HUES6 (cell line): ENCODE measurements around the gene RORB.
A peak's percentile ranks its signal among the peaks of the same experiment; 100 is the strongest.

Source experiments
- H3K27ac ChIP-seq: 2 replicates; pipeline ENCODE4 v1.7.0; 2013; ENCODE audit warnings: low read depth, mild to moderate bottlenecking, low read length, inconsistent platforms
- H3K27me3 ChIP-seq: 2 replicates; pipeline ENCODE4 v1.6.1; 2013; ENCODE audit warnings: low read length; ENCODE audit not compliant: control insufficient read depth, insufficient read depth
- H3K36me3 ChIP-seq: 2 replicates; pipeline ENCODE4 v1.6.1; 2013; ENCODE audit warnings: low read length; ENCODE audit not compliant: control insufficient read depth, insufficient read depth
- H3K4me1 ChIP-seq: 2 replicates; pipeline ENCODE4 v1.6.1; 2013; ENCODE audit warnings: low read length; ENCODE audit not compliant: control insufficient read depth, insufficient read depth
- H3K4me3 ChIP-seq: 2 replicates; pipeline ENCODE4 v1.5.1; 2013; ENCODE audit warnings: low read depth, low read length
- H3K9ac ChIP-seq: one replicate; pipeline ENCODE4 v1.6.1; 2013; ENCODE audit warnings: mild to moderate bottlenecking, low read length
- H3K9me3 ChIP-seq: 2 replicates; pipeline ENCODE4 v1.6.1; 2013; ENCODE audit warnings: low read depth, low read length; ENCODE audit not compliant: control insufficient read depth, insufficient read depth

The RORB gene

GRCh38 chr9:74496819-74497747 is at the start of gene RORB:
RORB (plus strand) TSS chr9:74497335; CDS start chr9:74497977, 642 bp downstream.
- H3K9ac ChIP-seq, result peak within 1 kb of the TSS; percentile 5
- no peak within 1 kb of the TSS for H3K27ac ChIP-seq
- no peaks in the 10 kb centered on the region for H3K9me3 ChIP-seq
- peaks cover 35% of the 10 kb centered on the region for H3K4me1 ChIP-seq
- H3K27me3 ChIP-seq, result peaks cover 64% of the 10 kb centered on the region
- no peaks in the 10 kb centered on the region for H3K36me3 ChIP-seq
- peak within 1 kb of the TSS; percentile 83 for H3K4me3 ChIP-seq

GRCh38 chr9:74447451-74448193 is 49.5 kb upstream of the RORB start:
- H3K27ac ChIP-seq, result no peak overlapping the region
- H3K27me3 ChIP-seq, result no peaks in the 10 kb centered on the region
- no peak overlapping the region for H3K4me3 ChIP-seq
- H3K4me1 ChIP-seq, result peaks cover 6% of the 10 kb centered on the region; the same call in 1 of the 2 replicates
- H3K9me3 ChIP-seq, result no peaks in the 10 kb centered on the region
- no peak overlapping the region for H3K9ac ChIP-seq
- H3K36me3 ChIP-seq, result no peaks in the 10 kb centered on the region

- Histone ChIP-seq H3K9ac (no peak overlapping the region), H3K27me3 (no peaks in the 10 kb centered on the region), H3K4me1 (peaks cover 6% of the 10 kb centered on the region; the same call in 1 of the 2 replicates), H3K27ac (no peak overlapping the region), H3K9me3 (no peaks in the 10 kb centered on the region), H3K4me3 (no peak overlapping the region), H3K36me3 (no peaks in the 10 kb centered on the region)
These were observed 48.1 kb upstream of the RORB start for GRCh38 chr9:74449060-74449459.

DNA sequence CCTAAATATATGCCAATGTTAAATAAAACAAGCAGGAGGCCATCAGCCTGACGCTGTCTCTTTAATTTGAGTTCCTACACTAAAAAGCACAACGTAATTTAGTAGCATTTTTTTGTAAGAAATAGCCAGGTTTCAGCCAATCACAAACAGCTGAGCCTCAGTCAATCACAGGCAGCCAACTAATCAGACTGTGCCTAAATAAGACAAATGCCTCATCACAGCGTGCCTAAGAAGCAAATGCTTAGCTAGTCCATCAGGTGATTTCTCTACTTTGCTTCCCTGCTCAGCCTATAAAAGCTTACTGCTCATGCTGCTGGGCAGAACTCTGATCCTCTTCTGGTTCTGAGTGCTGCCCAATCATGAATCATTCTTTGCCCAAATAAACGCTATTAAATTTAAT is 38.3 kb upstream of the RORB start:
- Histone ChIP-seq H3K36me3 (no peaks in the 10 kb centered on the region), H3K27ac (no peak overlapping the region), H3K4me3 (no peak overlapping the region), H3K27me3 (no peaks in the 10 kb centered on the region), H3K4me1 (no peaks in the 10 kb centered on the region; the same call in 1 of the 2 replicates), H3K9me3 (no peaks in the 10 kb centered on the region), H3K9ac (no peak overlapping the region)

- Histone ChIP-seq H3K4me1 (no peaks in the 10 kb centered on the region), H3K4me3 (no peak overlapping the region), H3K36me3 (no peaks in the 10 kb centered on the region), H3K27me3 (no peaks in the 10 kb centered on the region), H3K9ac (no peak overlapping the region), H3K27ac (no peak overlapping the region), H3K9me3 (no peaks in the 10 kb centered on the region)
These were observed 33.3 kb upstream of the RORB start for GRCh38 chr9:74463825-74464224.

- Histone ChIP-seq H3K36me3 (no peaks in the 10 kb centered on the region), H3K9ac (no peak overlapping the region), H3K4me3 (no peak overlapping the region), H3K4me1 (no peaks in the 10 kb centered on the region), H3K9me3 (peaks cover 14% of the 10 kb centered on the region), H3K27ac (no peak overlapping the region), H3K27me3 (no peaks in the 10 kb centered on the region)
These were observed 18.5 kb upstream of the RORB start for GRCh38 chr9:74478606-74479005.

- Histone ChIP-seq H3K36me3 (no peaks in the 10 kb centered on the region), H3K4me3 (no peak overlapping the region), H3K9me3 (peaks cover 14% of the 10 kb centered on the region), H3K4me1 (no peaks in the 10 kb centered on the region), H3K9ac (no peak overlapping the region), H3K27ac (no peak overlapping the region), H3K27me3 (no peaks in the 10 kb centered on the region)
These were observed 17.4 kb upstream of the RORB start for GRCh38 chr9:74479711-74480110.

GRCh38 chr9:74487395-74487794 is 9.7 kb upstream of the RORB start:
- Histone ChIP-seq H3K36me3 (no peaks in the 10 kb centered on the region), H3K4me3 (no peak overlapping the region), H3K9me3 (no peaks in the 10 kb centered on the region), H3K4me1 (peaks cover 8% of the 10 kb centered on the region; the same call in 1 of the 2 replicates), H3K27ac (no peak overlapping the region), H3K9ac (no peak overlapping the region), H3K27me3 (no peaks in the 10 kb centered on the region)

GRCh38 chr9:74493512-74493911 is 3.6 kb upstream of the RORB start:
- Histone ChIP-seq H3K9ac (no peak overlapping the region), H3K27ac (no peak overlapping the region), H3K36me3 (no peaks in the 10 kb centered on the region), H3K4me1 (peaks cover 20% of the 10 kb centered on the region; the same call in 1 of the 2 replicates), H3K4me3 (no peak overlapping the region), H3K27me3 (peaks cover 29% of the 10 kb centered on the region), H3K9me3 (no peaks in the 10 kb centered on the region)

- no peak overlapping the region for H3K9ac ChIP-seq
- no peak overlapping the region for H3K27ac ChIP-seq
- H3K36me3 ChIP-seq, result no peaks in the 10 kb centered on the region
- H3K4me3 ChIP-seq, result no peak overlapping the region
- no peaks in the 10 kb centered on the region for H3K9me3 ChIP-seq
- H3K27me3 ChIP-seq, result peaks cover 38% of the 10 kb centered on the region
- H3K4me1 ChIP-seq, result peaks cover 27% of the 10 kb centered on the region
These were observed 2.6 kb upstream of the RORB start for GRCh38 chr9:74494490-74494889.

DNA sequence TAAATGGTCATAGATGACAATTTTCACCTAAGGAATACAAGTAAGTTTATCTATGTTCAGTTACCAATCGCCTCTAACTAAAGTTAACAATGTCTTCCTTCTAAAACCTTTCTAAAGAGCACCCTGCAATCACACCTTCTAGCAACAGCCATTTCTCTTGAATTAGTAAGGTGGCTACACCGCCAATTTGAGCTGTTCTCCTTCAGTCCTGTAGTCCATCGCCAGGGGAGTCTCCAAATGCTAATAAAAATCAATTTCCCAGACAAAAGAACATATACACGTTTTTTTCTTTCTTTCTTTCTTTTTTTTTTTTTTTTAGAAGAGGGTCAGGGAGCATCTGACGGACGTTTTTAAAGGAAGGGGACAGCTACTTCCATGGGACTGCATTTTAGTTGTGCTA is 729 bp upstream of the RORB start:
- Histone ChIP-seq H3K9ac (no peak overlapping the region), H3K4me1 (peaks cover 35% of the 10 kb centered on the region), H3K9me3 (no peaks in the 10 kb centered on the region), H3K27ac (no peak overlapping the region), H3K36me3 (no peaks in the 10 kb centered on the region), H3K4me3 (peak overlapping the region; percentile 68), H3K27me3 (peaks cover 58% of the 10 kb centered on the region)
